ENCODE data around the gene GTSE1.
"Not testable (repeated sequence)": the region's sequence is repeated elsewhere in the genome, so short reads cannot be mapped to it uniquely, and the experiment has no call there.

GTSE1 gene

GRCh38 chr22:46293577-46294260, 3.0 kb upstream of the GTSE1 start:
- peak; percentile 59 for DNase-seq (ENCODE audit: low read depth, low spot score)

DNA sequence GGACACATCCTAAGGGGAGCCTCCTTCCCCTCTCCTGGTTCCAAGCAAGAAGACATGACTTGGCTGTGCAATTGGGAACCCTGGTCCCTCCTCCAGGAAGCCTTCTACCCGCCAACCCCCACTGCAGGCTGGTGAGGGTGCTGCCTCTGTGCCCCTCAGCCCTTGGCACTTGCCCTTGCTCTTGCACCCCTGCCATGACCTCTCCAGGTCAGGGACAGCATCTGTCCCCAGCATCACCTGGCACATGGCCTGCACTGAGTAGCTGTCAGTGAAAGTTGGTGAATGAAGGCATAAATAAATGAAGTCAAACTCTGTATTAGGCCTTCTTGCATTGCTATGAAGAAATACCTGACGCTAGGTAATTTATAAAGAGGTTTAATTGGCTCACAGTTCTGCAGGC, 1.9 kb upstream of the GTSE1 start:
- no peak for DNase-seq (ENCODE audit: low read depth, low spot score)

DNA sequence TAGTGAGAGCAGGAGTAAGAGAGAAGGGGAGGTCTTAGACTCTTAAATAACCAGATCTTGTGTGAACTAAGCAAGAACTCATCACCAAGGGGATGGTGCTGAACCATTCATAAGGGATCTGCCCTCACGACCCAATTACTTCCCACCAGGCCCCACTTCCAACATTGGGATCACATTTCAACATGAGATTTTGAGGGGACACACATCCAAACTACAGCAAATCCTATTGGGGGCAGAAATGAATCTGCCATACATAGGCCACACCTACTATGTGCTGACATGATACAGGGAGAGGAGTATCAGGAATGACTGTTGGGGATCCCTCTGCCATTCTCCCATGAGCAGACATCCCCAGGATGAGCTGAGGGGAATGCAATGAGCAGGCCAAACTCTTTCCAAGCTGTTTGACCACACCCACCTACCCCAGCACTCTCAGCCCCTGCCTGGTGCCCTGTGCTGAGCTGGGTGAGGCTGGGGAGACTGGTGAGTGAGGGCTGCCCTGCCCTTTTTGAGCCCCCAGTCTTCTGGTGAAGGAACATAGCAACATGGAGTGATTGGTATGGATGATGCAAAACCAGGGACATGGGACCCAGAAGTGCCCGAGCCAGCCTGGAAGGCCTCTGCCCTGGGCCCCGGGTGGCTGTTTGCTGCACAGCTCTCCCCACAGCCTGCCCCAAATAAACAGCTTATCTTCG, 1.2 kb upstream of the GTSE1 start:
- DNase-seq (ENCODE audit: low read depth, low spot score) = no peak

DNA sequence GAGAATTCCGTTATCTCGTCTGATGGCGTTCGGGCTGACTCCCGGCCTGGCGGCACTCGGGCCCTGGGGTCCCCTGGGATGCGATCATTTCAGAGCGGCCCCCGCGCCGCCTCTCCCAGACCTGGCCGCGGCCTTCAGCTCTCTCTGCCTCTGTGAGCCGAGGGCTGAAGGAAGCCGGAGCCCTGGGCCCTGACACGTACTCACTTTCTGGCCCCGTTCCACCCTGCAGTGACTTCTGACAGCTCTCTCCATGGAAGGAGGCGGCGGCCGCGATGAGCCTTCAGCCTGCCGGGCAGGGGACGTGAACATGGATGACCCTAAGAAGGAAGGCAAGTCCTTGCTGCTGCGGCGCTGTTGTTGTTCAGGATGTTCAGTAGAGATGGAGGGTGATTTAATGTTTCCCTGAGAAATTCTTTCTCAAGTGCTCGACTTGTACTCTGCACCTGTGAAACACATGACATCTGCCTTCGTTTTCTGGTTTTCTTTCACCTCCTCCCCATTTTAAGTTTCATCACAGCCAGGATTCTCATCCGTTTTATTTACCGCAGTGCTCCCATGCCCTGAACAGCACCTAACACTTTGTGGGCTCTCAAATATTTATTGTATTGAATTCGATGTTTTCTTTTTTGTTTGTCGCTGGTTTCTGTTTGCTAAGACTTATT, 612 bp downstream of the GTSE1 start:
- DNase-seq (ENCODE audit: low read depth, low spot score) = peak; percentile 50

- DNase-seq (ENCODE audit: low read depth, low spot score) = no peak
These were observed 2.4 kb downstream of the GTSE1 start for GRCh38 chr22:46299101-46299500.

GRCh38 chr22:46300491-46300890, 3.8 kb downstream of the GTSE1 start:
- DNase-seq (ENCODE audit: low read depth, low spot score) = no peak

GRCh38 chr22:46303347-46303965, 6.8 kb downstream of the GTSE1 start:
- peak; percentile 60 for DNase-seq (ENCODE audit: low read depth, low spot score)

GRCh38 chr22:46308283-46308988, 11.8 kb downstream of the GTSE1 start:
- DNase-seq (ENCODE audit: low read depth, low spot score) = no peak

- no peak for DNase-seq (ENCODE audit: low read depth, low spot score)
These were observed 12.9 kb downstream of the GTSE1 start for GRCh38 chr22:46309526-46310085.

GRCh38 chr22:46312056-46312455, 15.4 kb downstream of the GTSE1 start:
- DNase-seq (ENCODE audit: low read depth, low spot score) = no peak

GRCh38 chr22:46312848-46313247, 16.2 kb downstream of the GTSE1 start:
- not testable (repeated sequence) for DNase-seq (ENCODE audit: low read depth, low spot score)

DNA sequence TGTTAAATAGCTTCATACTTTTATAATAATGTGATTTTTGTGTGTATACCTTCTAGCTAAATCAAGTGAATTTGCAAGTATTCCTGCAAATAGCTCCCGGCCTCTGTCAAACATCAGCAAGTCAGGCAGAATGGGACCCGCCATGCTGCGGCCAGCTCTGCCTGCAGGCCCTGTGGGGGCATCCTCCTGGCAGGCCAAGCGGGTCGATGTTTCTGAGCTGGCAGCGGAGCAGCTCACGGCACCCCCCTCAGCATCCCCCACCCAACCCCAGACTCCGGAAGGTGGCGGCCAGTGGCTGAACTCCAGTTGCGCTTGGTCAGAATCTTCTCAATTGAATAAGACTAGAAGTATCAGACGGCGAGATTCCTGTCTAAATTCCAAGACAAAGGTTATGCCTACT, 19.3 kb downstream of the GTSE1 start:
- no peak for DNase-seq (ENCODE audit: low read depth, low spot score)

GRCh38 chr22:46317646-46318045, 21.0 kb downstream of the GTSE1 start:
- DNase-seq (ENCODE audit: low read depth, low spot score) = no peak

GRCh38 chr22:46318576-46318975, 21.9 kb downstream of the GTSE1 start:
- no peak for DNase-seq (ENCODE audit: low read depth, low spot score)

DNA sequence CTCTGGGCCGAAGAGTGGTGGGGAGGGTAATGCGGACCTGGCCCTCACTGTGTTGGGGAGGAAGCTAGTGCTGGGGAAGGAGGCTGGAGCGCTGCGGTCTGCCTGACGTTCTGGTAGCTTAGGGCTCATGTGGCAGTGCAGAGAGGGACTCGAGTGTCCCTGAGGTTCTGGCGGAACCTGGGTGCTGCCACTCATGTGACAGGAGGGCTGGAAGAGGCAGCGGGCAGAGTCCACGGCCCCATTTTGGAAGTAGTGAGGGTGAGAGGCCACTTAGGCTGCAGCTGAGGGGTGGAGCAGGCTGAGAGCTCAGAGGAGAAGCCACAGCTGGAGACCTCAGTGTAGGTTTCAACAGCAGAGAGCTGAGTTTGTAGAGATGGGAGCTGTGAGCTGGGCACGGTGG, 22.6 kb downstream of the GTSE1 start:
- DNase-seq (ENCODE audit: low read depth, low spot score) = no peak

DNA sequence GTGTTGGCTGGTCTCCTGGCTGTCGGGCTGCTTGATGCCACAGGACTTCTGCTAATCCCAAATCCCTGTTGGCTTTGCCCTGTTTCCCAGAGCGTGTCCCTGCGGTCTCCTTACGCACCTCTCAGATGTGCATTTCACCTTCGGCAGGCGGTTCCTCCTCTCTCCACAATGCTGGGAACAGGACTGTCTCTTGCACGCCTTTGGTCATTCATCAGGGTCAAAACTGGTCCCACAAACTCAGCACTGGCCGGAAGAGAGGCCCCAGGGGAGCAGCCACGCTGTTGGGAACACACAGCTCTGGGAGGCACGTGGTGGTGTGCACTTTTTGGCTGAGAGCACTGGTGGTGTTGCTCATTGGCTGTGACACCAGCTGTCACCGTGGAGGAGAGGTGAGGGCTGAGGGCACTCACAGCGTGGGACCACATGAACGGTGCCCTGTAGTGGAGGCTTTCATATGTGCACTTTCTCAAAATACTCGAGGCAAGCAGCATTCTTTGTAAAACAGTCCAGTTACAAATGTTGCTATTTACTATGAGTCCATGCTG, 23.6 kb downstream of the GTSE1 start:
- no peak for DNase-seq (ENCODE audit: low read depth, low spot score)

GRCh38 chr22:46320716-46321386, 24.2 kb downstream of the GTSE1 start:
- DNase-seq (ENCODE audit: low read depth, low spot score) = no peak

DNA sequence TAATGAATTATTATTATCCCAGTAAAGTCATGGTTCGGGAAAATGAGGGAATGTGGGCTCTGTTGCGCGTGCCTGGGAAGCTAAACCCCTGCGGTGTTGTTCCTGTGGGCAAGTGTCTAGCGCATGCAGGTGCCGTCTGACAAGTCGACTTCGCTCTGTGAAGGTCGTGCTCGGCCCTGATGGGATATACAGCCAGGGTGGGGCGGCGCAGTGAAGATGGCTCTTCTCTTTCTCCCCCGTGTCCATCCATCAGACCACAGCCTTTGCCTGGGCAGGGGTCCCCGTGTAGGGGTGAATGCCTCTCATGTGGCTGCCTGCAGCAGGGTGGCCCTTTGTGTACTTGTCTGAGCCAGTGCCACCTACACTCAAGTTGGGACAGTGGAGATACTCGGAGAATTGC, 26.0 kb downstream of the GTSE1 start:
- no peak for DNase-seq (ENCODE audit: low read depth, low spot score)

GRCh38 chr22:46323162-46323561, 26.5 kb downstream of the GTSE1 start:
- no peak for DNase-seq (ENCODE audit: low read depth, low spot score)

DNA sequence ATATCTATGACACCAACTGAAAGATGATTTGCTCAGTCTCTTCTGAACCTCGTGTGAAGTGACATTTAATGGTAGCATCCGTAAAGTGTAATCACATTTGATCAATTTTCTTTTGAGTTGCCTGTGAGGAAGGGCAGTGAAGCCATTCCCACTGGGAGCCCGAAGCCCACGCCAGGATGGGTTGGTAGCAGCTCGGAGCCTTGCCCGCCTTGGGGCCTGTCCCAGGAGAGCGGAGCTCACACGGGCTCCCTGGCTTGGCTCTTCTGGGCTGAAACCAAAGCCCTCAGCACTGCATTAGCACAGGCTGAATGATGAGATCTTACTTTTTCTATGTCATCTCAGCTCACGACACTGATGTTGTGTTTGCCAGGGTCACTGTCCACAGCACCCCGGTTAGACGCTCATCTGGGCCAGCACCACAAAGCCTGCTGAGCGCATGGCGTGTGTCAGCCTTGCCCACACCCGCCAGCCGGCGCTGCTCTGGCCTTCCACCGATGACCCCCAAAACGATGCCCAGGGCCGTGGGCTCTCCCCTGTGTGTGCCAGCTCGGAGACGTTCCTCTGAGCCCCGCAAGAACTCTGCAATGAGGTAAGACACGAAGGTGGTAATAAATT, 29.5 kb downstream of the GTSE1 start:
- no peak for DNase-seq (ENCODE audit: low read depth, low spot score)
